ENCODE results near the gene DLL1. TPM values are rescaled to one million over a fixed set of nuclear protein-coding genes. Genes with fewer than 3 reads are reported as not detected.

The DLL1 gene
- polyA plus RNA-seq, 2 of the 4 experiments (the other 2 are of a cell fraction), result 0.05 to 0.15 TPM

- TF ChIP-seq CHD4 (IDR thresholded peaks at IDR 0.05; ENCODE audit: borderline replicate concordance), result no peak
- no peak for TF ChIP-seq FOSL2 (IDR thresholded peaks at IDR 0.05)
- no peak for TF ChIP-seq FOSL2 (CRISPR knock-in tag; IDR thresholded peaks at IDR 0.05)
Measured at GRCh38 chr6:170292111-170292406, 1.2 kb upstream of the DLL1 start (continued).

- Histone ChIP-seq H3K4me3 (peak overlapping the region; percentile 62), H3K4me1 (peaks cover 25% of the 10 kb centered on the region; the same call in 2 of the 3 replicates), H3K9me3 (no peaks in the 10 kb centered on the region), H3K4me2 (peak overlapping the region; percentile 97), H3K27ac (no peak overlapping the region)
- ChIA-PET CTCF (interaction anchor here (1.5 to 2.0 kb wide), 2 partner anchors 239 to 459 kb away, joined by 3 to 6 read pairs; no protein-coding TSS in a partner anchor), POLR2A (no interaction called here)
- no peak for FAIRE-seq
- peak; percentile 32 to 52; a peak in 5 of 6 replicates for ATAC-seq
- no peak for TF ChIP-seq ZSCAN20 (CRISPR knock-in tag; IDR thresholded peaks at IDR 0.05)
- TF ChIP-seq RNF2 (IDR thresholded peaks at IDR 0.05; ENCODE audit: borderline replicate concordance, low read depth), result no peak; the same call in 1 of the 2 replicates
- TF ChIP-seq RAD21 (conservative IDR thresholded peaks at IDR 0.05 in 1 of 2, IDR thresholded peaks at IDR 0.05 in 1 of 2), result peak; percentile 6 to 23; a peak in 1 of 5 replicates
- TF ChIP-seq HES2 (IDR thresholded peaks at IDR 0.05), result no peak
- TF ChIP-seq CBX8 (IDR thresholded peaks at IDR 0.05), result no peak
- no peak for TF ChIP-seq TFCP2L1 (CRISPR knock-in tag; IDR thresholded peaks at IDR 0.05)
- no peak for TF ChIP-seq ELK1 (IDR thresholded peaks at IDR 0.05; ENCODE audit: low read depth, low read length)
- no peak for TF ChIP-seq NPAS2 (CRISPR knock-in tag; IDR thresholded peaks at IDR 0.05; ENCODE audit: borderline replicate concordance)
- 0% methylated on average over 8 of the region's 87 CpGs for WGBS (ENCODE audit: missing lambda C conversion rate)
- no peak for DNase-seq (ENCODE audit: low read depth in 1 of 2, low spot score in 1 of 2)
Measured at GRCh38 chr6:170291271-170292110, 613 bp upstream of the DLL1 start.

- ATAC-seq (no peak), DNase-seq (ENCODE audit: low read depth in 1 of 2, low spot score in 1 of 2) (no peak), FAIRE-seq (no peak)
- Histone ChIP-seq H3K27ac (peak overlapping the region in 1 of 2 experiments; percentile 29; a peak in 3 of 6 replicates), H3K9me3 (no peaks in the 10 kb centered on the region), H3K4me3 (peak overlapping the region; percentile 62), H3K4me2 (peak overlapping the region; percentile 97), H3K4me1 (peaks cover 17% of the 10 kb centered on the region; the same call in 2 of the 3 replicates)
- ChIA-PET CTCF (no interaction called here), POLR2A (no interaction called here)
- TF ChIP-seq RCOR1 (IDR thresholded peaks at IDR 0.05; ENCODE audit: low read depth, low read length), result no peak
- TF ChIP-seq RFX5 (IDR thresholded peaks at IDR 0.05), result no peak
- no peak for TF ChIP-seq FOXS1 (CRISPR knock-in tag; IDR thresholded peaks at IDR 0.05)
- TF ChIP-seq HDAC2 (IDR thresholded peaks at IDR 0.05), result no peak
- TF ChIP-seq HOXA7 (CRISPR knock-in tag; IDR thresholded peaks at IDR 0.05), result no peak
- WGBS (ENCODE audit: missing lambda C conversion rate), result 0% methylated on average over 9 of the region's 41 CpGs
Measured at GRCh38 chr6:170289951-170290295, 955 bp downstream of the DLL1 start.

- H3K4me3 ChIP-seq, result peak overlapping the region; percentile 62; the same call in 2 of the 3 replicates
- peak overlapping the region in 1 of 2 experiments; percentile 29; a peak in 2 of 6 replicates for H3K27ac ChIP-seq
- DNase-seq (ENCODE audit: low read depth in 1 of 2, low spot score in 1 of 2) (no peak), FAIRE-seq (no peak), ATAC-seq (no peak)
- H3K4me2 ChIP-seq, result peak overlapping the region; percentile 97
- H3K4me1 ChIP-seq, result peaks cover 17% of the 10 kb centered on the region; the same call in 2 of the 3 replicates
- CTCF ChIA-PET, result no interaction called here
- TF ChIP-seq HMGXB4 (CRISPR knock-in tag; IDR thresholded peaks at IDR 0.05; ENCODE audit: borderline replicate concordance), result no peak
- no peak for TF ChIP-seq EHF (CRISPR knock-in tag; IDR thresholded peaks at IDR 0.05)
- no peak for TF ChIP-seq BCL3 (IDR thresholded peaks at IDR 0.05)
- no peak for TF ChIP-seq BHLHE40 (IDR thresholded peaks at IDR 0.05; ENCODE audit: low read depth, low read length)
- TF ChIP-seq TFCP2L1 (CRISPR knock-in tag; IDR thresholded peaks at IDR 0.05), result no peak
- TF ChIP-seq PHF8 (IDR thresholded peaks at IDR 0.05; ENCODE audit: borderline replicate concordance, low read depth), result no peak
- no peak for TF ChIP-seq USF2 (IDR thresholded peaks at IDR 0.05)
- no peak for TF ChIP-seq RCOR1 (IDR thresholded peaks at IDR 0.05; ENCODE audit: low read depth, low read length)
- TF ChIP-seq CEBPB (IDR thresholded peaks at IDR 0.05), result no peak
- TF ChIP-seq HEYL (CRISPR knock-in tag; IDR thresholded peaks at IDR 0.05), result no peak
- POLR2A ChIA-PET, result no interaction called here
- no peaks in the 10 kb centered on the region for H3K9me3 ChIP-seq
- 67% methylated on average over 3 of the region's 85 CpGs for WGBS (ENCODE audit: missing lambda C conversion rate)
Measured at GRCh38 chr6:170289180-170289931, 1.5 kb downstream of the DLL1 start.
